Activated CD4-positive, alpha-beta T cell treated with anti-CD3 and anti-CD28 coated beads for 1 hour (primary cell): Measurements from ENCODE around the gene ARHGAP42.
"Not testable (repeated sequence)": the region's sequence is repeated elsewhere in the genome, so short reads cannot be mapped to it uniquely, and the experiment has no call there.

ENCODE experiments used
- DNase-seq: peaks from one replicate; pipeline ENCODE4 v3.0.0-alpha.2; 2020

ARHGAP42 gene

GRCh38 chr11:100883830-100884229 is 196.7 kb downstream of the ARHGAP42 start:
- no peak for DNase-seq

DNA sequence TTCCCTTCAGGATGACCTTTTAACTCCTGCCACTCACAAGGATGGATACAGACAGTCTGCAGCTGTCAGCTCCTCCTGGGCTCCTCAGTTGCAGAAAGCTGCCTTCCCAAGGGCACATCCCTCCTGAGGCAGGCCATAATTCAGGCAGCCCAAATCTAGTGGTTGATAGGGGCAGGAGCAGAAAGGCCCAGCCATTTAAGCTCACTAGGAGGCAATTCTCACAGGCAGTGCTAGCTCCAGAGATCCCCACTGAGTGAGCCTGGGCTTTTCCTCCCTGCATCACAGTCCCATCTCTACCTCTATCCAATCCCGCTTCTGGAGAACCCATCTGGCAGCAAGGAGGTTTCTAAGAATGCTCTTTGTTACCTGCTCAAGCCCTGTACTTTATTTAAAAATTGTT is 200.6 kb downstream of the ARHGAP42 start:
- no peak for DNase-seq

DNA sequence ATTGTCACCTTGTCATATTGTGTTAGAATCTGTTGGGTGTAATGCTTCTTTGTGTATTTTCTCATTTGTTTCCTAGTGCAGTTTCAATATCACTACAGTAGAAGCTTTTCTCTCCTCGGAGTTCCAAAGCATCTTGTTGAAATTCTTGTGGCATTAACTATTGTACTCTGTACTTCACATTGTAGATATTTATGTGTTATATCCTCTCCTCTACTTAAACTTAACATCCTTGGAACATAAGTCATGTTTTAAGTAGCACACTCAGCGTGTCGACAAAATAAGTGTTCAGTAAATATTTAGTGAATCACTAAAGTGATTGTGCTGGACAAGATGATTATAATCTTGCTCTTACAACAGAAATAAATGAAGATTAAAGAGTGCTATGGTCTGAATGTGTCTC is 201.7 kb downstream of the ARHGAP42 start:
- no peak for DNase-seq

GRCh38 chr11:100889758-100890157 is 202.7 kb downstream of the ARHGAP42 start:
- DNase-seq, result no peak

GRCh38 chr11:100890789-100891188 is 203.7 kb downstream of the ARHGAP42 start:
- DNase-seq, result no peak

DNA sequence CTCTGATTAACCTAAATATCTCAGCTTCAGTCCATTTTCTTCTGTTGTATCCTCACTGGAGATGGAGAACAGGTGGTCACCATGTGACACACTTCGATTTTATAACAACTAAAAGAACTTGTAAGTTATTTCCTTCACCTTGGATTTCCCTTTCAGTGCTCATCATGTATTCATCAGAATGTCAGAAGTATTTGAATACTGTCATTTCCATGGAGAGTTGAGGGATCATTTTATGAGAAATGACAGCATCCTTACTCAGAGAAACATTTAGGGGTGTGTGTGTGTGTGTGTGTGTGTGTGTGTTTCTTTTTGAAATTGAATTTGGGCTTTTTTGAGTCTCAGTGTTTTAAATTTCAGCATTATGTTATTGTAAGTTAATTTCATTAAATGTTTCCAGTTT is 205.8 kb downstream of the ARHGAP42 start:
- no peak for DNase-seq

GRCh38 chr11:100895449-100895848 is 208.4 kb downstream of the ARHGAP42 start:
- no peak for DNase-seq

- DNase-seq, result not testable (repeated sequence)
Observed at GRCh38 chr11:100895976-100896375, 208.9 kb downstream of the ARHGAP42 start.

- DNase-seq, result not testable (repeated sequence)
Observed at GRCh38 chr11:100901471-100901870, 214.4 kb downstream of the ARHGAP42 start.

DNA sequence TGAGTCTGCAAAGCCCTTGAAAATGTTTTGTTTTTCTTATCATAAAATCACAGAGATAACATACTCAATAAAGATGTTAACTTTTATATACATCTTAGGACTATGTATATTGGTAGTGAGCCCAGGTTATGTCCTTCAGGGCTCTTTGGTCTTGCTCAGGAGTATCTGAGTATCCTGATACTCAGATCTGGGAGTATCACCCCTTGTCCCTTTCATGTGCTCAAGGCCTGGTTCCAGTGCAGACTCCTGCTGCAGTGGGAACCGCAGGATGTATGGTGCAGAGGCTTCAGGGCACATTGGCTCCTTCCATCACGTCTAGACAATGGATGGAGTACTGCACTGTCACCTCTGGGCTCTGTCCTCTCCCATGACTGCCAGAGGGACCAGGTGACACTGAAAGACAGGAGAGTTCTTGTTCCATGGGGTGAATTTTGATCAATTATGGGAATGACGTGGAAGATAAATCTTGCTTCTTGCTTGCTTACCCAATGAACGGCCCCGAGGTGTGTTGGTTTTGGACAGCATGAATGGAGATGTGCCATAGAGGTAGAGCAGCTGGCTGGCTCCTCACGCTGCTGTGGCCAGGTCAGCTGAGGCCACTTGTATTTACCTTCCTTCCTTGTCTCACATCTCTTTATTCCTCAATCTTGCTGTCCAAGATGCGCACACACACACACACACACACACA is 215.5 kb downstream of the ARHGAP42 start:
- DNase-seq, result no peak

GRCh38 chr11:100903284-100903683 is 216.2 kb downstream of the ARHGAP42 start:
- no peak for DNase-seq

GRCh38 chr11:100905684-100906083 is 218.6 kb downstream of the ARHGAP42 start:
- DNase-seq, result no peak

- no peak for DNase-seq
Observed at GRCh38 chr11:100908746-100909145, 221.7 kb downstream of the ARHGAP42 start.

GRCh38 chr11:100910808-100911207 is 223.7 kb downstream of the ARHGAP42 start:
- no peak for DNase-seq

- DNase-seq, result no peak
Observed at GRCh38 chr11:100914415-100915110, 227.5 kb downstream of the ARHGAP42 start.

DNA sequence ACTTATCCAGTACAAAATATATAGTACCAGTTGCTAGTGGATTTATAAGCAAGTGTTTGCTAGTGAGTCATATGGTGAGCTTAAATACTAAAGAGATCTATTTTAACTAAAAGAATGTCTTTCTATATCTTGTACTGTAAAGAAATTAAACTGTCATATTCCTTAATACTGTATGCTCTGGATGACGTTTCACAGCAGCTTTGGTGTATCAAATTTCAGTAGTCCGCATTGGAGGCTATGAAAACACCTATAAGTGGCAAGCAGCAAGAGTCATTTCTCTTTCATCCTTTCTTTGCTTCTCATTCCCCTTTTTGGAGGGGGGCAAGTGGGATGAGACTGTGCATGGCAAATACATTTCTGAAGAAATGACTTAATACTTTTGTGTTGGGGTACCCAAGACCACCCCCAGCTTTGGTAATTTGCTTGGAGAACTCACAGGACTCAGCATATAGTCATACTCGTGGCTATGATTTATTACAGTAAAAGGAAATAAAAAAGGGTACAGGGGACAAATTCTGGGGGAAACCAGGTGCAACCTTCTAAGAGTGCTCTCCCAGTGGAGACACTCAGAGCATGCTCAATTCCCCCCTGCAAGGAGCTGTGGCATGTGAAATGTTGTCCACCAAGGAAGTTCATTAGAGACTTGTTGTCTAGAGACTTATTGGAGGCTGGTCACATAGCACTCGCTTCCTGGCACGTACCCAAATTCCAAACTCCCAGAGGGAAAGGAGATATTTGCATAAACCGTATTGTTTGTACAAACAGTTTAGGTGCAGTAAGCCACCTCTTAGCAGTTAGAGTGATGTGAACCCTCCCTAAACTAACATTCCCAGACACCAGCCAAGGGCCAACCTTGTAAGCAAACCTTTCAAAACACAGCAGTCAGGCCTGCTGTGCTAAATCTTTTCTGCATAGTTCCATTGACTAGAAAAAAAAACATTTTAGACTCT is 231.7 kb downstream of the ARHGAP42 start:
- no peak for DNase-seq

DNA sequence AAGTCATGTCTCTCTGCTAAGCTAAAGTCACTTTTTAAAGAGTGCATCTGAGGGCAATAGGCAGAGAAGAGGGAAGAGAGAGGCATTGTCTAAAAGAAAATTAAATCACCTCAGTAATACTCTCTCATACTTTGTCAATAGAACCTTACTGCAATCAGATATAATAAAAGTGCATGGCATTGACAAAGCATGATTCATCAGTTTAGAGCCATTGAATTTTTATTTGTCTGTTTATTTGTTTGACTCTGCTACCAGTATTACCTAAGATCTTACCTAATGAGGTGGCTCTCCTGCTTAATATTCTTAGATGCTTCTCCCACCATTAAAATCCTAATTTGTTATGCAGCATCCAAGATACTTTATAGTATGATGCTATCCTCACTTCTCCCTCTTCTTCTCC is 233.5 kb downstream of the ARHGAP42 start:
- DNase-seq, result no peak

GRCh38 chr11:100922121-100922520 is 235.0 kb downstream of the ARHGAP42 start:
- DNase-seq, result no peak

GRCh38 chr11:100923555-100923954 is 236.5 kb downstream of the ARHGAP42 start:
- DNase-seq, result no peak

- no peak for DNase-seq
Observed at GRCh38 chr11:100925935-100926334, 238.8 kb downstream of the ARHGAP42 start.

GRCh38 chr11:100927579-100927978 is 240.5 kb downstream of the ARHGAP42 start:
- DNase-seq, result no peak

GRCh38 chr11:100928426-100928825 is 241.3 kb downstream of the ARHGAP42 start:
- no peak for DNase-seq

DNA sequence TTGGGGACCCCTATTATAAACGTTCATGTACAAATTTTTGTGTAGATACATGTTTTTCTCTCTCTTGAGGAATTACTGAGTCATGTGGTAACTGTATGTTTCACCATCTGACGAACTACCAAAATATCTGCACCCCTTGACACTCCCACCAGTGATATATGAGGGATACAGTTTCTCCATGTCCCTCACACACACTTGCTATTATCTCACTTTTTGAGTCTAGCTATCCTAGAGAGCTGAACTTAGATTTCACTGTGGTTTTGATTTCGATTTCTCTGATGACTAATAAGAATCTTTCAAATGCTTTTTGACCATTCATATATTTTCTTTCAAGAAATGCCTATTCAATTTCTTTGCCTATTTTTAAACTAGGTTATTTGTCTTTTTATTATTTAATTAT is 242.3 kb downstream of the ARHGAP42 start:
- DNase-seq, result no peak
